ENCODE results near the gene R3HDM1. TPM values are rescaled to one million over a fixed set of nuclear protein-coding genes. Genes with fewer than 3 reads are reported as not detected.
A peak's percentile ranks its signal among the peaks of the same experiment; 100 is the strongest.

R3HDM1 gene
- total and polyA plus RNA-seq, 2 of the 4 experiments (the other 2 are of a cell fraction), result 5.9 to 38.1 TPM

- H3K56ac ChIP-seq (ENCODE audit: extremely low read depth, insufficient read depth, low read length), result no peak overlapping the region
- ATAC-seq (ENCODE audit: low read depth) (no peak; the same call in 1 of the 2 replicates), DNase-seq (peak; percentile 7)
- no peak overlapping the region for H4K5ac ChIP-seq (ENCODE audit: low read depth, low read length)
- no CpG with 5 or more reads among the region's 2 CpGs for WGBS, 2 experiments (ENCODE audit: extremely low coverage in 2 of 2, insufficient read length in 1 of 2)
- no peak overlapping the region for H3K4ac ChIP-seq (ENCODE audit: low read depth, low read length)
- no peak overlapping the region for H2BK20ac ChIP-seq (ENCODE audit: low read depth, low read length)
- 0 out of 2 replicates have a peak, but pooled peaks cover 2% of the 10 kb centered on the region for H3K36me3 ChIP-seq (ENCODE audit: control insufficient read depth, insufficient read depth, low read length)
- CTCF ChIA-PET, result no interaction called here
- TF ChIP-seq CHD1 (IDR thresholded peaks at IDR 0.05; ENCODE audit: low read depth, low read length) (no peak), RFX5 (IDR thresholded peaks at IDR 0.05; ENCODE audit: low read depth, low read length) (no peak), MAFK (IDR thresholded peaks at IDR 0.05; ENCODE audit: low read depth, low read length) (no peak), CEBPB (IDR thresholded peaks at IDR 0.05; ENCODE audit: low read depth, low read length) (no peak), SMC3 (IDR thresholded peaks at IDR 0.05; ENCODE audit: low read depth, low read length) (no peak), NFE2L2 (IDR thresholded peaks at IDR 0.05; ENCODE audit: low read depth, low read length) (no peak), RAD21 (IDR thresholded peaks at IDR 0.05; ENCODE audit: low read length) (no peak), RCOR1 (IDR thresholded peaks at IDR 0.05; ENCODE audit: insufficient replicate concordance, low read length) (no peak), USF2 (IDR thresholded peaks at IDR 0.05; ENCODE audit: low read depth, low read length) (no peak), ELK1 (IDR thresholded peaks at IDR 0.05; ENCODE audit: borderline replicate concordance, low read depth, low read length) (no peak), MXI1 (IDR thresholded peaks at IDR 0.05; ENCODE audit: borderline replicate concordance, low read depth, low read length) (no peak)
- no peak overlapping the region for H4K91ac ChIP-seq (ENCODE audit: insufficient read depth, low read depth, low read length)
- POLR2A ChIA-PET (ENCODE audit: unreplicated experiment), result interaction anchor here (0.6 kb wide), 1 partner anchor 224 kb away, joined by 3 read pairs; no protein-coding TSS in a partner anchor
- H3K79me1 ChIP-seq (ENCODE audit: low read depth in 1 of 2, low read length in 2 of 2), result no peaks in the 10 kb centered on the region
- no peak overlapping the region for H2AK5ac ChIP-seq (ENCODE audit: low read depth, low read length)
- no peak overlapping the region for H3K27ac ChIP-seq (ENCODE audit: insufficient read depth, low read length)
- no TSS peak for BruUV-seq (replicated peaks)
- no peaks in the 10 kb centered on the region for H3K27me3 ChIP-seq (ENCODE audit: control insufficient read depth, insufficient read depth, low read length)
- intact Hi-C loops (cut with micrococcal nuclease) (no loop called here), in situ Hi-C loops (cut with MboI; ENCODE audit: low sequenced_read_pairs) (no loop called here), dilution Hi-C loops (cut with HindIII; ENCODE audit: low sequenced_read_pairs, unreplicated experiment) (no loop called here)
- H4K8ac ChIP-seq (ENCODE audit: low read depth in 2 of 2, low read length in 2 of 2), result no peak overlapping the region
- H3K23ac ChIP-seq (ENCODE audit: low read depth, low read length), result no peak overlapping the region
- H2BK15ac ChIP-seq (ENCODE audit: low read depth, low read length), result no peak overlapping the region
- no peaks in the 10 kb centered on the region for H3K4me1 ChIP-seq (ENCODE audit: control insufficient read depth, insufficient read depth, low read length)
- no peak overlapping the region for H3K4me3 ChIP-seq (ENCODE audit: insufficient read depth, low read depth, low read length)
- no peaks in the 10 kb centered on the region for H3K9me3 ChIP-seq (ENCODE audit: control insufficient read depth, insufficient read depth, low read length)
- no peak overlapping the region for H2BK120ac ChIP-seq (ENCODE audit: low read depth, low read length)
- H3K9ac ChIP-seq (ENCODE audit: low read depth, low read length), result no peak overlapping the region
- no peak overlapping the region for H3K14ac ChIP-seq (replicated peaks; ENCODE audit: low read depth, low read length)
- no peaks in the 10 kb centered on the region for H3K9me1 ChIP-seq (ENCODE audit: insufficient read depth, low read length)
- H2AK9ac ChIP-seq (replicated peaks; ENCODE audit: low read depth, low read length, poor library complexity), result no peak overlapping the region
- no peak overlapping the region for H3K18ac ChIP-seq (ENCODE audit: low read depth, low read length)
- H2BK5ac ChIP-seq (ENCODE audit: low read depth, low read length, poor library complexity, severe bottlenecking), result no peak overlapping the region
- H4K20me1 ChIP-seq (ENCODE audit: insufficient read depth, low read length), result no peaks in the 10 kb centered on the region
- no peak overlapping the region for H3K4me2 ChIP-seq (ENCODE audit: low read depth, low read length)
- no peak overlapping the region for H2AFZ ChIP-seq (replicated peaks; ENCODE audit: low read length, poor library complexity)
Measured at GRCh38 chr2:135694711-135695110, 163.4 kb downstream of the R3HDM1 start.
